ENCODE results near the gene PSG6.

GRCh38 chr19:42961119-42961518, 43.4 kb upstream of the PSG6 start:
- TF ChIP-seq, protein P1, sequence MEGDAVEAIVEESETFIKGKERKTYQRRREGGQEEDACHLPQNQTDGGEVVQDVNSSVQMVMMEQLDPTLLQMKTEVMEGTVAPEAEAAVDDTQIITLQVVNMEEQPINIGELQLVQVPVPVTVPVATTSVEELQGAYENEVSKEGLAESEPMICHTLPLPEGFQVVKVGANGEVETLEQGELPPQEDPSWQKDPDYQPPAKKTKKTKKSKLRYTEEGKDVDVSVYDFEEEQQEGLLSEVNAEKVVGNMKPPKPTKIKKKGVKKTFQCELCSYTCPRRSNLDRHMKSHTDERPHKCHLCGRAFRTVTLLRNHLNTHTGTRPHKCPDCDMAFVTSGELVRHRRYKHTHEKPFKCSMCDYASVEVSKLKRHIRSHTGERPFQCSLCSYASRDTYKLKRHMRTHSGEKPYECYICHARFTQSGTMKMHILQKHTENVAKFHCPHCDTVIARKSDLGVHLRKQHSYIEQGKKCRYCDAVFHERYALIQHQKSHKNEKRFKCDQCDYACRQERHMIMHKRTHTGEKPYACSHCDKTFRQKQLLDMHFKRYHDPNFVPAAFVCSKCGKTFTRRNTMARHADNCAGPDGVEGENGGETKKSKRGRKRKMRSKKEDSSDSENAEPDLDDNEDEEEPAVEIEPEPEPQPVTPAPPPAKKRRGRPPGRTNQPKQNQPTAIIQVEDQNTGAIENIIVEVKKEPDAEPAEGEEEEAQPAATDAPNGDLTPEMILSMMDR (conservative IDR thresholded peaks at IDR 0.05), result no peak
- TF ChIP-seq EZH2 (IDR thresholded peaks at IDR 0.05; ENCODE audit: low read depth), result no peak

Measured in PC-9 (cell line).